ENCODE results near the gene KLHL22. TPM values are rescaled to one million over a fixed set of nuclear protein-coding genes. Genes with fewer than 3 reads are reported as not detected.

The KLHL22 gene
- total and polyA plus RNA-seq, 2 experiments from 2014 or later: 23.6 to 38.0 TPM

GRCh38 chr22:20444325-20444724 lies 51.3 kb downstream of the KLHL22 start:
- 93% methylated on average over 4 of the region's 4 CpGs for WGBS (ENCODE audit: low lambda C conversion rate, missing lambda C conversion rate)
- Histone ChIP-seq H3K9me3 (ENCODE audit: low read depth) (no peaks in the 10 kb centered on the region), H2AFZ (no peak overlapping the region), H4K20me1 (ENCODE audit: insufficient read depth, poor library complexity, severe bottlenecking) (no peaks in the 10 kb centered on the region), H3K4me2 (no peak overlapping the region), H3K4me1 (ENCODE audit: insufficient read depth) (no peaks in the 10 kb centered on the region), H3K36me3 (replicated peaks; ENCODE audit: insufficient read depth, low read depth) (no peaks in the 10 kb centered on the region), H3K79me2 (no peaks in the 10 kb centered on the region), H3K27ac (no peak overlapping the region), H3K27me3 (no peaks in the 10 kb centered on the region), H3K9me2 (replicated peaks; ENCODE audit: insufficient read depth) (no peaks in the 10 kb centered on the region), H3K4me3 (no peak overlapping the region)
- TF ChIP-seq, protein P1, sequence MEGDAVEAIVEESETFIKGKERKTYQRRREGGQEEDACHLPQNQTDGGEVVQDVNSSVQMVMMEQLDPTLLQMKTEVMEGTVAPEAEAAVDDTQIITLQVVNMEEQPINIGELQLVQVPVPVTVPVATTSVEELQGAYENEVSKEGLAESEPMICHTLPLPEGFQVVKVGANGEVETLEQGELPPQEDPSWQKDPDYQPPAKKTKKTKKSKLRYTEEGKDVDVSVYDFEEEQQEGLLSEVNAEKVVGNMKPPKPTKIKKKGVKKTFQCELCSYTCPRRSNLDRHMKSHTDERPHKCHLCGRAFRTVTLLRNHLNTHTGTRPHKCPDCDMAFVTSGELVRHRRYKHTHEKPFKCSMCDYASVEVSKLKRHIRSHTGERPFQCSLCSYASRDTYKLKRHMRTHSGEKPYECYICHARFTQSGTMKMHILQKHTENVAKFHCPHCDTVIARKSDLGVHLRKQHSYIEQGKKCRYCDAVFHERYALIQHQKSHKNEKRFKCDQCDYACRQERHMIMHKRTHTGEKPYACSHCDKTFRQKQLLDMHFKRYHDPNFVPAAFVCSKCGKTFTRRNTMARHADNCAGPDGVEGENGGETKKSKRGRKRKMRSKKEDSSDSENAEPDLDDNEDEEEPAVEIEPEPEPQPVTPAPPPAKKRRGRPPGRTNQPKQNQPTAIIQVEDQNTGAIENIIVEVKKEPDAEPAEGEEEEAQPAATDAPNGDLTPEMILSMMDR (IDR thresholded peaks at IDR 0.05; ENCODE audit: poor library complexity): no peak
- TF ChIP-seq EZH2 (IDR thresholded peaks at IDR 0.05; ENCODE audit: borderline replicate concordance) (no peak), EZH2phosphoT487 (IDR thresholded peaks at IDR 0.05; ENCODE audit: low read depth, severe bottlenecking, unreplicated experiment) (no peak)
- DNase-seq (ENCODE audit: low spot score): no peak

- no peak for DNase-seq (ENCODE audit: low spot score)
- WGBS (ENCODE audit: low lambda C conversion rate, missing lambda C conversion rate): 87% methylated on average over 7 of the region's 7 CpGs
- Histone ChIP-seq H3K27ac (no peak overlapping the region), H2AFZ (no peak overlapping the region), H3K79me2 (no peaks in the 10 kb centered on the region), H3K4me3 (no peak overlapping the region), H3K4me1 (ENCODE audit: insufficient read depth) (peaks cover 9% of the 10 kb centered on the region), H4K20me1 (ENCODE audit: insufficient read depth, poor library complexity, severe bottlenecking) (no peaks in the 10 kb centered on the region), H3K9me3 (ENCODE audit: low read depth) (no peaks in the 10 kb centered on the region), H3K4me2 (no peak overlapping the region), H3K36me3 (replicated peaks; ENCODE audit: insufficient read depth, low read depth) (no peaks in the 10 kb centered on the region), H3K9me2 (replicated peaks; ENCODE audit: insufficient read depth) (no peaks in the 10 kb centered on the region), H3K27me3 (peaks cover 3% of the 10 kb centered on the region)
- no peak for TF ChIP-seq EZH2 (IDR thresholded peaks at IDR 0.05; ENCODE audit: borderline replicate concordance)
- no peak for TF ChIP-seq EZH2phosphoT487 (IDR thresholded peaks at IDR 0.05; ENCODE audit: low read depth, severe bottlenecking, unreplicated experiment)
- TF ChIP-seq, protein P1 (IDR thresholded peaks at IDR 0.05; ENCODE audit: poor library complexity): no peak
These were observed 52.9 kb downstream of the KLHL22 start for GRCh38 chr22:20442485-20443284.

GRCh38 chr22:20441631-20442484 lies 53.7 kb downstream of the KLHL22 start:
- no peak overlapping the region for H3K27ac ChIP-seq
- H3K4me3 ChIP-seq: no peak overlapping the region
- no peak overlapping the region for H2AFZ ChIP-seq
- peaks cover 3% of the 10 kb centered on the region for H4K20me1 ChIP-seq (ENCODE audit: insufficient read depth, poor library complexity, severe bottlenecking)
- H3K9me3 ChIP-seq (ENCODE audit: low read depth): no peaks in the 10 kb centered on the region
- H3K4me1 ChIP-seq (ENCODE audit: insufficient read depth): peaks cover 9% of the 10 kb centered on the region
- WGBS (ENCODE audit: low lambda C conversion rate, missing lambda C conversion rate): 82% methylated on average over 21 of the region's 21 CpGs
- peaks cover 4% of the 10 kb centered on the region for H3K79me2 ChIP-seq
- peaks cover 7% of the 10 kb centered on the region for H3K27me3 ChIP-seq
- no peak overlapping the region for H3K4me2 ChIP-seq
- TF ChIP-seq, protein P1 (IDR thresholded peaks at IDR 0.05; ENCODE audit: poor library complexity): no peak
- TF ChIP-seq EZH2 (IDR thresholded peaks at IDR 0.05; ENCODE audit: borderline replicate concordance) (no peak), EZH2phosphoT487 (IDR thresholded peaks at IDR 0.05; ENCODE audit: low read depth, severe bottlenecking, unreplicated experiment) (no peak)
- no peak for DNase-seq (ENCODE audit: low spot score)
- H3K9me2 ChIP-seq (replicated peaks; ENCODE audit: insufficient read depth): no peaks in the 10 kb centered on the region
- no peaks in the 10 kb centered on the region for H3K36me3 ChIP-seq (replicated peaks; ENCODE audit: insufficient read depth, low read depth)

Data from hepatocyte (in vitro differentiated cells).